Gastrocnemius medialis (tissue), 4 donors: ENCODE measurements around the gene CFAP77. TPM values are rescaled to one million over a fixed set of nuclear protein-coding genes. Genes with fewer than 3 reads are reported as not detected.
"Not testable (repeated sequence)": the region's sequence is repeated elsewhere in the genome, so short reads cannot be mapped to it uniquely, and the experiment has no call there.

Experiments
- ATAC-seq, 2 donors: fragments of 150-250 bp; one replicate each; pipeline ENCODE4 v1.9.1; 2016
- DNase-seq, 2 donors: peaks; one replicate each; pipeline ENCODE4 v3.0.0-alpha.2; 2019
- H3K27ac ChIP-seq, 4 donors: fragments of 200-600 bp; sonication (generic); 1 replicate in 1 of 4; 2 replicates in 3 of 4; pipeline ENCODE4 v1.5.1; 2016 to 2018; ENCODE audit warnings: mild to moderate bottlenecking in 2 of 4, moderate library complexity in 1 of 4
- H3K27me3 ChIP-seq, 3 donors: fragments of 200-600 bp; sonication (generic) in 2 of 3; 1 replicate in 1 of 3; 2 replicates in 2 of 3; pipeline versions ENCODE4 v1.5.1 to v1.6.0; 2016 to 2019; ENCODE audit warnings: mild to moderate bottlenecking in 1 of 3, moderate library complexity in 1 of 3
- H3K36me3 ChIP-seq, 2 donors: fragments of 200-600 bp; sonication (generic) in 1 of 2; one replicate each; pipeline ENCODE4 v1.5.1; 2017 to 2018
- H3K4me1 ChIP-seq, 2 donors: fragments of 200-600 bp; sonication (generic) in 1 of 2; one replicate each; pipeline ENCODE4 v1.5.1; 2016 to 2017; ENCODE audit warnings: mild to moderate bottlenecking in 2 of 2
- H3K4me3 ChIP-seq, 4 donors: fragments of 200-600 bp; sonication (generic) in 3 of 4; 1 replicate in 1 of 4; 2 replicates in 3 of 4; pipeline ENCODE4 v1.5.1; 2016 to 2019; ENCODE audit warnings: mild to moderate bottlenecking in 2 of 4
- H3K9me3 ChIP-seq, 3 donors: fragments of 200-600 bp; sonication (generic) in 2 of 3; 1 replicate in 1 of 3; 2 replicates in 2 of 3; pipeline ENCODE4 v1.5.1; 2016 to 2019
- POLR2A ChIP-seq, 2 donors: fragments of 450-650 bp; IDR thresholded peaks; one replicate each; pipeline ENCODE4 v1.6.1; 2017; ENCODE audit warnings: antibody characterized with exemption in 2 of 2, mild to moderate bottlenecking in 2 of 2, moderate library complexity in 2 of 2
- in situ Hi-C, 4 donors: fragments of 200-750 bp; cut with MboI; loops; one replicate each; pipeline versions ENCODE4 v1.15.0 to v1.8.0; 2017; ENCODE audit warnings: low sequenced_read_pairs in 4 of 4
- intact Hi-C: fragments of 100-400 bp; cut with DNase I; formaldehyde crosslinking; loops from one replicate; pipeline ENCODE4 v1.15.1; 2023; ENCODE audit warnings: low total_unique reads
- total RNA-seq, 4 donors: library from RNA; depleted of rRNA; stranded (reverse); fragments of >200 nt; gene quantifications; one replicate each; pipeline versions ENCODE4 v1.1.0 to v1.2.3, GENCODE V29; 2016
- TF ChIP-seq, protein P1 (sequence below), 5 experiments: fragments of 450-650 bp in 3 of 5; fragments of 200-600 bp in 2 of 5; sonication (generic) in 2 of 5; IDR thresholded peaks in 4 of 5; conservative IDR thresholded peaks in 1 of 5; 1 replicate in 4 of 5; 2 replicates in 1 of 5; pipeline ENCODE4 v1.5.1; 2016 to 2019; ENCODE audit warnings: antibody characterized with exemption in 5 of 5, mild to moderate bottlenecking in 3 of 5, moderate library complexity in 3 of 5

The CFAP77 gene
- total RNA-seq, 4 donors from 2014 or later = not detected

GRCh38 chr9:132564526-132564925, 154.5 kb downstream of the CFAP77 start:
- peaks cover 0 to 25% (median 6%) of the 10 kb centered on the region in 3 donors for H3K27me3 ChIP-seq
- H3K4me1 ChIP-seq = peaks cover 4 to 13% of the 10 kb centered on the region in 2 donors
- H3K4me3 ChIP-seq = no peak overlapping the region
- intact Hi-C loops (loop anchor here (10.0 kb wide), 1 partner anchor 330 kb away; no protein-coding TSS in a partner anchor), in situ Hi-C loops (no loop called here)
- TF ChIP-seq, protein P1, sequence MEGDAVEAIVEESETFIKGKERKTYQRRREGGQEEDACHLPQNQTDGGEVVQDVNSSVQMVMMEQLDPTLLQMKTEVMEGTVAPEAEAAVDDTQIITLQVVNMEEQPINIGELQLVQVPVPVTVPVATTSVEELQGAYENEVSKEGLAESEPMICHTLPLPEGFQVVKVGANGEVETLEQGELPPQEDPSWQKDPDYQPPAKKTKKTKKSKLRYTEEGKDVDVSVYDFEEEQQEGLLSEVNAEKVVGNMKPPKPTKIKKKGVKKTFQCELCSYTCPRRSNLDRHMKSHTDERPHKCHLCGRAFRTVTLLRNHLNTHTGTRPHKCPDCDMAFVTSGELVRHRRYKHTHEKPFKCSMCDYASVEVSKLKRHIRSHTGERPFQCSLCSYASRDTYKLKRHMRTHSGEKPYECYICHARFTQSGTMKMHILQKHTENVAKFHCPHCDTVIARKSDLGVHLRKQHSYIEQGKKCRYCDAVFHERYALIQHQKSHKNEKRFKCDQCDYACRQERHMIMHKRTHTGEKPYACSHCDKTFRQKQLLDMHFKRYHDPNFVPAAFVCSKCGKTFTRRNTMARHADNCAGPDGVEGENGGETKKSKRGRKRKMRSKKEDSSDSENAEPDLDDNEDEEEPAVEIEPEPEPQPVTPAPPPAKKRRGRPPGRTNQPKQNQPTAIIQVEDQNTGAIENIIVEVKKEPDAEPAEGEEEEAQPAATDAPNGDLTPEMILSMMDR (IDR thresholded peaks at IDR 0.05 in 4 of 5, conservative IDR thresholded peaks at IDR 0.05 in 1 of 5) = no peak
- no peak for TF ChIP-seq POLR2A (IDR thresholded peaks at IDR 0.05)
- DNase-seq (no peak), ATAC-seq (no peak)
- no peaks in the 10 kb centered on the region for H3K36me3 ChIP-seq
- no peaks in the 10 kb centered on the region for H3K9me3 ChIP-seq
- H3K27ac ChIP-seq = no peak overlapping the region

DNA sequence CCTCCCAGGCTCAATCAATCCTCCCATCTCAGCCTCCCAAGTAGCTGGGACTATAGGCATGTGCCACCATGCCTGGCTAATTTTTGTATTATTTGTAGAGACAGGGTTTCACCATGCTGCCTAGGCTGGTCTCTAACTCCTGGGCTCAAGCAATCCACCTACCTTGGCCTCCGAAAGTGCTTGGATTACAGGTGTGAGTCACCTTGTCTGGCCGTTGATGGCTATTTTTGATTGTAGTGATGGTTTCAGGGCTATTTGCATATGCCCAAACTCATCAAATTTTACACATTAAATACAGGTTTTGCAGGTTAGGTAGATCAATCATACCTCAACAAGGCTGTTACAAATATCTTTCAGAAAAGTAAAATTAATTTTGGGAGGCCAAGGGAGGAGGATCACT, 158.8 kb downstream of the CFAP77 start:
- DNase-seq, in situ Hi-C loops, H3K4me3 ChIP-seq, H3K4me1 ChIP-seq, ATAC-seq, H3K36me3 ChIP-seq, H3K9me3 ChIP-seq, H3K27ac ChIP-seq: not testable (repeated sequence)
- intact Hi-C loops = loop anchor here (10.0 kb wide), 1 partner anchor 334 kb away; no protein-coding TSS in a partner anchor
- H3K27me3 ChIP-seq = peaks cover 3 to 11% (median 8%) of the 10 kb centered on the region in 3 donors

DNA sequence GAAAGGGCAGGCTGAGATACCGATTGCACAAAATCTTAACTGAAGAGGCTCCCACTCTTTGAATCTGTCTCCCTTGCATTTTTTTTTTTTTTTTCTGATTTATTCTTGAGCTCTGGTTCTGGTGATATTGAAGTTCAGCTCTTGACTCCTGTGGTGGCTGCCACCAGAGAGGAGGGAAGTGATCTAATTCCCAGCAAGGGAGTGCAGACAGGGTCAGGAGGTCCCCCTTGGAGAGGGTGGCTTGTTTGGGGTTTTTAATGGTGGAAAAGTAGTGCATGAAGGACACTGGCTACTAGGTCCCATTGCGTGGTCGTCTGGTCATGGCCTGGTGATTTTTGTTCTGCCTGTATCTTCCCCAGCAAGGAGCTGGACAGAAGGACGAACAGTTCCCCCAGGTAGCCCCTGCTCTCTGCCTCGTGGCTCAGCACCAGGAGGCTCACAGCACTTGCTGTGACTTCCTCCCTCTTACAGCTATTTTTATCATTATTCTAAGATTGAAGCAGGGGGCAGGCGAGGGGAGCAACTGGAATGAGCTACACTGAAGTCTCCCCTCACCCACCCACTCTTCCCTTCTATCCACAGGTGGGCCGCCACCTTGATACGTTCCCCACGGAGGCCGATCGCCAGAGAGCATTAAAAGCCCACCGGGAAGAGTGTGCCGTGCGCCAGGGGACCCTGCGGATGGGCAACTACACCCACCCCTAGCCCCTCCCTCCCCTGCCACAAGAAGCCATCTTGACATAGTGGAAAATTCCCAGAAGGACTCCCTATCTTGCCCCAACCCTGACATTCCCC, 162.0 kb downstream of the CFAP77 start:
- in situ Hi-C loops (no loop called here), intact Hi-C loops (no loop called here)
- Histone ChIP-seq H3K27ac (no peak overlapping the region), H3K27me3 (peaks cover 19 to 38% (median 31%) of the 10 kb centered on the region in 3 donors), H3K36me3 (no peaks in the 10 kb centered on the region), H3K4me1 (no peaks in the 10 kb centered on the region), H3K4me3 (no peak overlapping the region), H3K9me3 (no peaks in the 10 kb centered on the region)
- no peak for ATAC-seq
- no peak for DNase-seq
- TF ChIP-seq POLR2A (IDR thresholded peaks at IDR 0.05) = no peak
- TF ChIP-seq, protein P1 (IDR thresholded peaks at IDR 0.05 in 4 of 5, conservative IDR thresholded peaks at IDR 0.05 in 1 of 5) = no peak

DNA sequence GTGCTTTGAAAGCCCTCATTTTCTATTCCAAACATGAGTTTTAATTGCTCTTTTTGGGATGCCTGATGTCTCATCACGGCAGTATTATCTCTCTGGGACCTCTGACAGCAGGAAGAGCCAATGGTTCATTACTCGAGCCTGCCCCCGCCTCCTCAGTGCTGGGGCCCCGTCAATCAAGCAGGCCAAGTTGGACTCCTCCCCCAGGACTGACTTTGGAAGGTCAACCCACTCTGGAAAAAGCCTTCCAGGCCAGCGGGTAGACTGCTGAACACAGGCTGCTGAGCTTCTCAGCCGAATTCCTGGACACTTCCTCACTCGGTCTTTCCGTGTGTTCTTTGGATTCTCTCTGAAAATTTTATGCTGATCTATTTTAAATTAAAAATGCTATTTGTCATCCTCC, 162.9 kb downstream of the CFAP77 start:
- DNase-seq = no peak

More for the DNA sequence above, 162.9 kb downstream of the CFAP77 start:
- Histone ChIP-seq H3K4me3 (no peak overlapping the region), H3K27me3 (peaks cover 27 to 45% (median 40%) of the 10 kb centered on the region in 3 donors), H3K9me3 (no peaks in the 10 kb centered on the region), H3K27ac (no peak overlapping the region), H3K4me1 (no peaks in the 10 kb centered on the region), H3K36me3 (no peaks in the 10 kb centered on the region)
- no peak for TF ChIP-seq POLR2A (IDR thresholded peaks at IDR 0.05)
- TF ChIP-seq, protein P1 (IDR thresholded peaks at IDR 0.05 in 4 of 5, conservative IDR thresholded peaks at IDR 0.05 in 1 of 5) = no peak
- no peak for ATAC-seq
- intact Hi-C loops (no loop called here), in situ Hi-C loops (no loop called here)
